Ovary (tissue), 9 donors: ENCODE results near the gene AQP10. TPM values are rescaled to one million over a fixed set of nuclear protein-coding genes. Genes with fewer than 3 reads are reported as not detected.

Source experiments
- DNase-seq, 5 donors: peaks; one replicate each; pipeline ENCODE4 v3.0.0-alpha.2; 2019 to 2020
- H3K27ac ChIP-seq, 2 donors: fragments of 200-600 bp; one replicate each; pipeline versions ENCODE4 v1.5.1 to v1.8.0; 2019 to 2022
- H3K27me3 ChIP-seq: fragments of 200-600 bp; one replicate; pipeline ENCODE4 v1.8.0; 2022
- H3K36me3 ChIP-seq: fragments of 200-600 bp; sonication (generic); one replicate; pipeline ENCODE4 v1.5.1; 2019
- H3K4me1 ChIP-seq: one replicate; pipeline ENCODE4 v1.8.1; 2013; ENCODE audit warnings: mild to moderate bottlenecking, moderate library complexity; ENCODE audit not compliant: insufficient read depth
- H3K4me3 ChIP-seq: fragments of 200-600 bp; sonication (generic); one replicate; pipeline ENCODE4 v1.5.1; 2017
- H3K9me3 ChIP-seq, 2 donors: fragments of 200-600 bp in 1 of 2; sonication (generic) in 1 of 2; one replicate each; pipeline versions ENCODE4 v1.5.1 to v1.8.1; 2013 to 2019; ENCODE audit warnings: mild to moderate bottlenecking in 1 of 2, moderate library complexity in 1 of 2
- CTCF ChIP-seq, 3 donors: fragments of 450-650 bp in 2 of 3; fragments of 200-600 bp in 1 of 3; IDR thresholded peaks; one replicate each; pipeline versions ENCODE4 v1.5.1 to v1.8.0; 2016 to 2022; ENCODE audit warnings: antibody characterized with exemption in 3 of 3, mild to moderate bottlenecking in 1 of 3
- EP300 ChIP-seq: sonication (generic); formaldehyde crosslinking; IDR thresholded peaks from one replicate; pipeline ENCODE4 v1.6.1; 2017; ENCODE audit warnings: antibody characterized with exemption
- POLR2A ChIP-seq: fragments of 450-650 bp; IDR thresholded peaks from one replicate; pipeline ENCODE4 v1.6.1; 2017; ENCODE audit warnings: antibody characterized with exemption, mild to moderate bottlenecking, moderate library complexity
- WGBS, 3 donors: extraction: QIAGEN DNeasy Blood & Tissue Kit in 1 of 3; methylation state at CpG; one replicate each; pipeline versions ENCODE4 v1.1.5 to v1.1.7; 2013 to 2017; 5-methylcytosine and 5-hydroxymethylcytosine counted together
- intact Hi-C, 4 donors: fragments of 100-400 bp; cut with DNase I; formaldehyde crosslinking; loops; one replicate each; pipeline versions ENCODE4 v1.11.0 to v1.15.1; 2022 to 2023
- polyA plus RNA-seq, 2 donors: library from polyadenylated mRNA; stranded (reverse); fragments of 200-250 nt in 1 of 2; fragments of 350-450 nt in 1 of 2; fragmentation: Illumina TruSeq in 1 of 2; extraction: RNeasy Lipid Tissue Mini Kit (QIAGEN cat#74804) in 1 of 2; gene quantifications; one replicate each; pipeline ENCODE4 v1.2.3, GENCODE V29; 2013 to 2014
- total RNA-seq, 7 donors: library from RNA; depleted of rRNA in 2 of 7; stranded (reverse); fragments of >200 nt in 2 of 7; fragmentation: NEBNext Ultra II Directional in 3 of 7; extraction: Animal tissue kit (Norgen Biotek cat#: 25700) in 3 of 7; gene quantifications; one replicate each; pipeline versions ENCODE4 v1.1.0 to v1.2.4, GENCODE V29; 2016 to 2023
- donor health status: DM: no; HTN: no; CAD: no; lungs with moderate emphysema.
- donor health status: DM: no; HTN: no; CAD: no.
- donor health status: Bipolar disorder and iron deficiency.
- donor health status: DM: yes; HTN: yes; CAD: no.
- donor health status: DM: no; HTN: no; CAD: no.
- donor health status: DM: yes; HTN: yes; CAD: no.

AQP10 gene
- total and polyA plus RNA-seq, 9 donors, result 0.13 to 1.0 (median 0.23) TPM; not detected in 6

- no peak for DNase-seq
- 41 to 55% (median 41%) methylated on average over 3 of the region's 3 CpGs for WGBS, 3 donors
Measured at GRCh38 chr1:154288661-154289060, 32.2 kb upstream of the AQP10 start.

GRCh38 chr1:154290921-154291320, 30.0 kb upstream of the AQP10 start:
- H3K9me3 ChIP-seq, result no peaks in the 10 kb centered on the region
- H3K27ac ChIP-seq, result no peak overlapping the region
- 11 to 27% (median 11%) methylated on average over 1 of the region's 1 CpG for WGBS, 3 donors

More at GRCh38 chr1:154288661-154289060, 32.2 kb upstream of the AQP10 start:
- H3K27me3 ChIP-seq, result no peaks in the 10 kb centered on the region
- no peaks in the 10 kb centered on the region for H3K36me3 ChIP-seq
- no peaks in the 10 kb centered on the region for H3K9me3 ChIP-seq
- intact Hi-C loops, result no loop called here
- TF ChIP-seq CTCF (IDR thresholded peaks at IDR 0.05) (no peak), POLR2A (no peak), EP300 (no peak)
- H3K4me1 ChIP-seq, result no peaks in the 10 kb centered on the region
- H3K4me3 ChIP-seq, result no peak overlapping the region
- no peak overlapping the region for H3K27ac ChIP-seq

GRCh38 chr1:154295408-154296235, 25.3 kb upstream of the AQP10 start:
- 78 to 85% (median 81%) methylated on average over 8 of the region's 8 CpGs for WGBS, 3 donors
- no peak for DNase-seq

More at GRCh38 chr1:154290921-154291320, 30.0 kb upstream of the AQP10 start:
- intact Hi-C loops, result no loop called here
- Histone ChIP-seq H3K36me3 (no peaks in the 10 kb centered on the region), H3K4me3 (no peak overlapping the region), H3K27me3 (no peaks in the 10 kb centered on the region), H3K4me1 (no peaks in the 10 kb centered on the region)
- DNase-seq, result no peak
- no peak for TF ChIP-seq EP300
- TF ChIP-seq POLR2A, result no peak
- TF ChIP-seq CTCF (IDR thresholded peaks at IDR 0.05), result no peak

GRCh38 chr1:154301582-154301981, 19.3 kb upstream of the AQP10 start:
- Histone ChIP-seq H3K9me3 (no peaks in the 10 kb centered on the region), H3K27ac (no peak overlapping the region), H3K36me3 (no peaks in the 10 kb centered on the region), H3K4me3 (no peak overlapping the region), H3K27me3 (no peaks in the 10 kb centered on the region), H3K4me1 (no peaks in the 10 kb centered on the region)
- DNase-seq, result no peak
- 72 to 89% (median 87%) methylated on average over 1 of the region's 1 CpG for WGBS, 3 donors
- TF ChIP-seq EP300 (no peak), POLR2A (no peak), CTCF (IDR thresholded peaks at IDR 0.05) (no peak)
- intact Hi-C loops, result no loop called here

More at GRCh38 chr1:154295408-154296235, 25.3 kb upstream of the AQP10 start:
- H3K27ac ChIP-seq, result no peak overlapping the region
- TF ChIP-seq CTCF (IDR thresholded peaks at IDR 0.05) (no peak), POLR2A (no peak), EP300 (no peak)
- H3K4me1 ChIP-seq, result no peaks in the 10 kb centered on the region
- H3K36me3 ChIP-seq, result no peaks in the 10 kb centered on the region
- no peaks in the 10 kb centered on the region for H3K9me3 ChIP-seq
- intact Hi-C loops, result no loop called here
- no peak overlapping the region for H3K4me3 ChIP-seq
- no peaks in the 10 kb centered on the region for H3K27me3 ChIP-seq
